GM12864 (cell line): ENCODE results near the gene DCTN3.

ENCODE experiments used
- DNase-seq: peaks from one replicate; pipeline ENCODE4 v3.0.0-alpha.2; 2011; ENCODE audit warnings: low read depth
- H3K4me3 ChIP-seq: 2 replicates; pipeline ENCODE4 v1.5.1; 2011; ENCODE audit warnings: mild to moderate bottlenecking, low read depth, low read length, control low read depth
- CTCF ChIP-seq: IDR thresholded peaks from 2 replicates; pipeline ENCODE4 v1.5.1; 2011; ENCODE audit warnings: low read depth, mild to moderate bottlenecking, moderate library complexity, low read length, control low read depth, inconsistent platforms; ENCODE audit errors: missing control alignments

The DCTN3 gene

DNA sequence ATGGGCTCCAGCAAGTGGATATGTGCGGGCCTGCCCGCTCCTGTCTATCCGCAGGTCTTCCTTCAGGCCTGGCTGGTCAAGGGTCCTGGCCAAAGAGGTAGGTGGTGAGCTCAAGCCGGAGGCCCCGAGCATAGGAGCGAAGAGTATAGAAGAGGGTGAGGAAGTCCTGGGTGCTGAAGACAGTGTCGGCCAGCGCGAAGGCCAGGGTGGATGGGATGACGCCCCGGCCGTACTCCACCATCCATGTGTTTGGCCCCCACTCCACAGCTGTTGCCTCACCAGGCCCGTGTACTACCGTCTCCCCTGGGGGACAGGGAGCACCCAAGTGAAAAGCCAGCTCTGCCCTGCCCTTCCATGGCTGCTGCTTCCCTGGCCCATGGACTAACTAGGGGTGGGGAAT lies 15.3 kb upstream of the DCTN3 start:
- H3K4me3 ChIP-seq = no peak overlapping the region
- DNase-seq = no peak
- TF ChIP-seq CTCF = no peak

GRCh38 chr9:34634551-34635248 lies 14.4 kb upstream of the DCTN3 start:
- no peak for TF ChIP-seq CTCF
- no peak for DNase-seq
- H3K4me3 ChIP-seq = no peak overlapping the region

- no peak for DNase-seq
- peak; percentile 90 for TF ChIP-seq CTCF
- no peak overlapping the region for H3K4me3 ChIP-seq
Observed at GRCh38 chr9:34633851-34634550, 13.7 kb upstream of the DCTN3 start.

GRCh38 chr9:34633166-34633565 lies 12.9 kb upstream of the DCTN3 start:
- no peak overlapping the region for H3K4me3 ChIP-seq
- TF ChIP-seq CTCF = no peak
- DNase-seq = no peak

GRCh38 chr9:34630402-34631154 lies 10.3 kb upstream of the DCTN3 start:
- no peak for TF ChIP-seq CTCF
- DNase-seq = no peak
- no peak overlapping the region for H3K4me3 ChIP-seq

GRCh38 chr9:34629491-34629808 lies 9.2 kb upstream of the DCTN3 start:
- no peak for DNase-seq
- TF ChIP-seq CTCF = no peak
- no peak overlapping the region for H3K4me3 ChIP-seq
